Superior temporal gyrus (tissue), 1 donor: ENCODE data around the gene SMOC2.

ENCODE experiments used
- DNase-seq: peaks from one replicate; pipeline ENCODE4 v3.0.0-alpha.2; 2016; ENCODE audit errors: extremely low spot score

Gene SMOC2

GRCh38 chr6:168440520-168441433, at the start of gene SMOC2:
Gene SMOC2 (plus strand): TSS chr6:168441184. CDS start chr6:168441371, 187 bp downstream.
- DNase-seq = no peak

DNA sequence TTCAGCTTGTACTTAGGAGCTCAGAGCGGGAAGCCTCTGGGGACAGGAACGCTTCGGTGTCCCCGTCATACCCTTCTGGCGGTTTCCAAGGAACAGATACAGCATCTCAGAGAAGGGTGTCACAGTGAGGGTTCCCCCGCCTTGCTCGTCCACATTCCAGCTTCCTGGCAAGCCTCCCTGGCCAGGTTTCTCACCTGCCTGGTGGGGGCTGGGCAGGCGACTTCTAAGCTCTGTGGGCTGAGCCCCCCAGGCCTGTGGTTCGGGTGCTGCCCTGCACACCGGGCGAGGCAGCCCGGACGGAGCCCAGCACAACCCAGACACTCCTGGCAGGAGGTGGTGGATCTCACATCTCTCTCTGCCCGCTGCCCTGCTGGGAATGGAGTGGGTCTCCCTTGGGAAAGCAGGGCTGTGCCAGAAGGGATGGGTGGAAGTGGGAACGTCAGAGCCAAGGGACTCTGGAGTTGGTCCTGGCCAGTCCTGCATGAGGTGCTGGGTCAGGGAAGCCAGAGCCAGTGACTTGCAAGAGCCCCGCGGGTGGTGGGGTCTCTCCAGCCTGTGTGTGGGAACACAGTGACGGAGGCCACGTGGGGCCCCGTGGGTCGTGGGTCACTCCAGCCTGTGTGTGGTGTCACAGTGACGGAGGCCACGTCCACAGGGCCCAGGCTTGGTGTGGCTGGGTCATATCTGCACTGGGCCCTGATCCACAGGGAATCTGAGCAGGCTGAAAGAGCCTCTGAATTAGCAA, 47.7 kb upstream of the SMOC2 start:
- no peak for DNase-seq

DNA sequence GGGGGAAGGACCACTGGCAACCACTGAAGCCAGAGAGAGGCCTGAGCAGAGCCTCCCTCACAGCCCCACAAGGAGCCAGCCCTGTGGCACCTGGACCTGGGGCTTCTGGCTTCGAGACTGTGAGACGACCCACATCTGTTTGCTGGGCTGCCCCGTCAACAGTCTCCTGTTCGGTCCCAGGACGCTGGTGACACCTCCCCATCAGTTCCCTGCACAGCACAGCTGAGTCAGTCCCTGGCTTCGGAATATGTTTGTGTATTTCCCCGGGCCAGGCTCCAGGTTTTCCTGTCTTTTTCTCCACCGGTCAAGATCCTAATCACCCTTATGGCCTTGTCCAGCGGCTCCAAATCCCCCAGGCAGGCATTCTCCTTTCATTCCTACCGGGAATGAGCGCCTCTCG, 46.4 kb upstream of the SMOC2 start:
- DNase-seq = no peak

- DNase-seq = no peak
Measured at GRCh38 chr6:168395983-168396382, 45.0 kb upstream of the SMOC2 start.

DNA sequence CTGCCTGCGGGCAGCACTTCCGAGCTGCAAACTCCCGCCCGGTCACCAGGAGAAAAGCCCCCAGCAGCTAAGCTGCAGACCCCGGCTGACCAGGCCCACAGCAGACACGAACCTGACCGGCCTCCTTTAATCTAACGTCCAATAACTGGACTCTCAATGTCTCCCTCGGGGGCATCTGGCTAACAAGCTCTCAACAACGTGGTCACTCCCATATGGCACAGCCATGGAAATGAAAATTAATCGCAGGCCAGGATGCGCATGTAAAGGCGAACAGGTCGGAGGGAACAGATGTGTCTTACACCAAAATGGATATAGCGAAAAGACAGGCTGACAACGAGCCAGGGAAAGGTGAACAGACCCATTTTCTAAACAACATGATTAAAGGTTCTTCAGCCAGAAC, 44.4 kb upstream of the SMOC2 start:
- DNase-seq = no peak

- DNase-seq = no peak
Measured at GRCh38 chr6:168397012-168397411, 44.0 kb upstream of the SMOC2 start.

DNA sequence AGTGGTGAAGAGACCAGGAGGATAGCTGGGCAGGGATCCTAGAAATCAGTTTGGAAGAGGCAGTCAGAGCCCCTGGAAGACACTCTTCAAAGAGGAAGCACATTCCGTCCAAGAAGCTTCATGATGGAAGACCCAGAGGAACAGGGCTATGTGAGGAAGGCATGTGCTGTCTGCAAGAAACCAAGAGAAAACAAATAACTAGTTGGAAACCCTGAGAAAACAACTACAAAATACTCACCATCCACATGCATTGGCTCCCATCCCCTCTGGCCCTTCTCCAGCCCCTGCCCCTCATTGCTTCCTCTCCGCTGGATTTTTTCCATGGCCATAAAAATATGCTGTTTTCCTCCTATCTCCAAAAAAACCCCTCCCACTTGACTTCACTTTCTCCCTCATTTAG, 40.9 kb upstream of the SMOC2 start:
- DNase-seq = no peak

GRCh38 chr6:168403370-168404005, 37.5 kb upstream of the SMOC2 start:
- no peak for DNase-seq

DNA sequence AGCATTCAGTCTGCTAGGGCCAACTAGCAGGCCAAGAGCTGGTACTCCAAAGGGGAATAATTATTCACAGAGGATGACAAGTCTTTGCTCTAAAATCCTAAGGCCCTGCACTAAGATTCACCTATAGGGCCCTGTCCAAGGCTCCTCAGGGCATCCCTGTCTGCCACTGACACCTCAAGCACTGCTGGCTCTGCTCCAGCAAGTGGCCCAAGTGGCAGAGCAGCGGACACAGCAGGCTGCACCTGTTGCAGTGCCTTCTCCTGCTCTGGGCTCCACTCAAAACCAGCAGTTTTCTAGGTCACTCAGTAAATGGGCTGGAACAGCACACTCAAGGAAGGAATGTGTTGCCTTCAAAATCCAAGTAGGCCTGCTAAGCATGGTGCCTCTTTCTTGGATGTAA, 36.4 kb upstream of the SMOC2 start:
- DNase-seq = no peak

- DNase-seq = no peak
Measured at GRCh38 chr6:168407842-168408241, 33.1 kb upstream of the SMOC2 start.

- DNase-seq = no peak
Measured at GRCh38 chr6:168408504-168409136, 32.4 kb upstream of the SMOC2 start.

DNA sequence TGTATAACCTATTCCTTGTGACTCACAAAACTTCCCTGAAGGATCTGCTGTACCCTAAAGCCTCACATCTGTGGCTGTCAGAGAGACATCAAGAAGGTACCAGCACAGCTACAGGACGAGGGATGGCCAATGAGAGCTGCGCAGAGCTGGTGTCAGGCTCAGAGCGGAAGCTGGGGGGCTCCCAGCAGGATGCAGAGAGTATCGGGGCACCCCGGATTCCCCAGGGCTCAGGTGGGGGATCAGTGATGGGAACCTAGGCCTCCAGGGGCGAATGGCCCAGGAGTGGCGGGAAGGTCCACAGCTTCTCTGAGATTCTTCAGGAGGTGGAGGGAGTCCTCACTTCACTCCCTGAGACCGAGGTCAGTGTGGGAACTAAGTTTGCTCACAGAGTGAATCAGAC, 30.9 kb upstream of the SMOC2 start:
- DNase-seq = no peak

GRCh38 chr6:168410554-168411011, 30.4 kb upstream of the SMOC2 start:
- no peak for DNase-seq

- DNase-seq = no peak
Measured at GRCh38 chr6:168411130-168411529, 29.9 kb upstream of the SMOC2 start.

- DNase-seq = no peak
Measured at GRCh38 chr6:168411793-168412192, 29.2 kb upstream of the SMOC2 start.

GRCh38 chr6:168412456-168412855, 28.5 kb upstream of the SMOC2 start:
- no peak for DNase-seq

- no peak for DNase-seq
Measured at GRCh38 chr6:168413018-168413720, 27.8 kb upstream of the SMOC2 start.

GRCh38 chr6:168413856-168414255, 27.1 kb upstream of the SMOC2 start:
- no peak for DNase-seq

- DNase-seq = no peak
Measured at GRCh38 chr6:168414336-168415097, 26.5 kb upstream of the SMOC2 start.
